ENCODE results near the gene BLTP2. TPM values are rescaled to one million over a fixed set of nuclear protein-coding genes. Genes with fewer than 3 reads are reported as not detected.

The BLTP2 gene
- total and polyA plus RNA-seq, 10 of the 15 experiments (the other 5 are each of a cell fraction or from before 2014, with no cell fraction given) = 14.2 to 151 (median 78.1) TPM

DNA sequence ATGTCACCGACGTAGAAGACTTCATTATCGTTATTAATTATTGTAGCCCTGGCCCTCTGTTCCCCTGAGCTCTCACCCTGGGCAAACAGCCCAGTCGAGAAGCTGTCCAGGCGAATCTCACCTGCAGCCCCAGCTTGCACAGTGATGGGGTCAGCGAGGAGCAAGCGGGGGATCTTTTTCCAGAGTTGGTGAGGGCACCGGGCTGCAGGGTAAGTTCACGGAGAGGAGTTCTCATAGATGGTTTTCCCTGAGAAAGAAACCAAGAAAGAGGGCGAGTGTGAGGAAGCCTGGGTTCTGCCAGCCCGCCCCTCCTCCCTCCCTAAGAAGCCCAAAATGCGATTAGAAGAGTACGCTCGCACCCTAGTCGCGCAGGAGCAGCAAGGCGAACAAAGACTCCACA lies 46.6 kb downstream of the BLTP2 start (continued):
- TF ChIP-seq TBL1XR1 (IDR thresholded peaks at IDR 0.05; ENCODE audit: low read depth, low read length) (no peak), CREM (IDR thresholded peaks at IDR 0.05; ENCODE audit: low read depth) (no peak), EP300 (IDR thresholded peaks at IDR 0.05; ENCODE audit: borderline replicate concordance in 1 of 2, control insufficient read depth in 1 of 2, low read depth in 2 of 2, low read length in 2 of 2) (no peak), NFXL1 (IDR thresholded peaks at IDR 0.05; ENCODE audit: borderline replicate concordance) (no peak), GABPA (IDR thresholded peaks at IDR 0.05; ENCODE audit: low read depth) (no peak), MYC (IDR thresholded peaks at IDR 0.05; ENCODE audit: insufficient read depth, insufficient read length, insufficient replicate concordance, low read length, severe bottlenecking) (no peak), ZSCAN29 (IDR thresholded peaks at IDR 0.05) (no peak)
- TF ChIP-seq, protein P1, sequence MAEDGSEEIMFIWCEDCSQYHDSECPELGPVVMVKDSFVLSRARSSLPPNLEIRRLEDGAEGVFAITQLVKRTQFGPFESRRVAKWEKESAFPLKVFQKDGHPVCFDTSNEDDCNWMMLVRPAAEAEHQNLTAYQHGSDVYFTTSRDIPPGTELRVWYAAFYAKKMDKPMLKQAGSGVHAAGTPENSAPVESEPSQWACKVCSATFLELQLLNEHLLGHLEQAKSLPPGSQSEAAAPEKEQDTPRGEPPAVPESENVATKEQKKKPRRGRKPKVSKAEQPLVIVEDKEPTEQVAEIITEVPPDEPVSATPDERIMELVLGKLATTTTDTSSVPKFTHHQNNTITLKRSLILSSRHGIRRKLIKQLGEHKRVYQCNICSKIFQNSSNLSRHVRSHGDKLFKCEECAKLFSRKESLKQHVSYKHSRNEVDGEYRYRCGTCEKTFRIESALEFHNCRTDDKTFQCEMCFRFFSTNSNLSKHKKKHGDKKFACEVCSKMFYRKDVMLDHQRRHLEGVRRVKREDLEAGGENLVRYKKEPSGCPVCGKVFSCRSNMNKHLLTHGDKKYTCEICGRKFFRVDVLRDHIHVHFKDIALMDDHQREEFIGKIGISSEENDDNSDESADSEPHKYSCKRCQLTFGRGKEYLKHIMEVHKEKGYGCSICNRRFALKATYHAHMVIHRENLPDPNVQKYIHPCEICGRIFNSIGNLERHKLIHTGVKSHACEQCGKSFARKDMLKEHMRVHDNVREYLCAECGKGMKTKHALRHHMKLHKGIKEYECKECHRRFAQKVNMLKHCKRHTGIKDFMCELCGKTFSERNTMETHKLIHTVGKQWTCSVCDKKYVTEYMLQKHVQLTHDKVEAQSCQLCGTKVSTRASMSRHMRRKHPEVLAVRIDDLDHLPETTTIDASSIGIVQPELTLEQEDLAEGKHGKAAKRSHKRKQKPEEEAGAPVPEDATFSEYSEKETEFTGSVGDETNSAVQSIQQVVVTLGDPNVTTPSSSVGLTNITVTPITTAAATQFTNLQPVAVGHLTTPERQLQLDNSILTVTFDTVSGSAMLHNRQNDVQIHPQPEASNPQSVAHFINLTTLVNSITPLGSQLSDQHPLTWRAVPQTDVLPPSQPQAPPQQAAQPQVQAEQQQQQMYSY (CRISPR knock-in tag; IDR thresholded peaks at IDR 0.05) = no peak
- TF ChIP-seq, protein P2, sequence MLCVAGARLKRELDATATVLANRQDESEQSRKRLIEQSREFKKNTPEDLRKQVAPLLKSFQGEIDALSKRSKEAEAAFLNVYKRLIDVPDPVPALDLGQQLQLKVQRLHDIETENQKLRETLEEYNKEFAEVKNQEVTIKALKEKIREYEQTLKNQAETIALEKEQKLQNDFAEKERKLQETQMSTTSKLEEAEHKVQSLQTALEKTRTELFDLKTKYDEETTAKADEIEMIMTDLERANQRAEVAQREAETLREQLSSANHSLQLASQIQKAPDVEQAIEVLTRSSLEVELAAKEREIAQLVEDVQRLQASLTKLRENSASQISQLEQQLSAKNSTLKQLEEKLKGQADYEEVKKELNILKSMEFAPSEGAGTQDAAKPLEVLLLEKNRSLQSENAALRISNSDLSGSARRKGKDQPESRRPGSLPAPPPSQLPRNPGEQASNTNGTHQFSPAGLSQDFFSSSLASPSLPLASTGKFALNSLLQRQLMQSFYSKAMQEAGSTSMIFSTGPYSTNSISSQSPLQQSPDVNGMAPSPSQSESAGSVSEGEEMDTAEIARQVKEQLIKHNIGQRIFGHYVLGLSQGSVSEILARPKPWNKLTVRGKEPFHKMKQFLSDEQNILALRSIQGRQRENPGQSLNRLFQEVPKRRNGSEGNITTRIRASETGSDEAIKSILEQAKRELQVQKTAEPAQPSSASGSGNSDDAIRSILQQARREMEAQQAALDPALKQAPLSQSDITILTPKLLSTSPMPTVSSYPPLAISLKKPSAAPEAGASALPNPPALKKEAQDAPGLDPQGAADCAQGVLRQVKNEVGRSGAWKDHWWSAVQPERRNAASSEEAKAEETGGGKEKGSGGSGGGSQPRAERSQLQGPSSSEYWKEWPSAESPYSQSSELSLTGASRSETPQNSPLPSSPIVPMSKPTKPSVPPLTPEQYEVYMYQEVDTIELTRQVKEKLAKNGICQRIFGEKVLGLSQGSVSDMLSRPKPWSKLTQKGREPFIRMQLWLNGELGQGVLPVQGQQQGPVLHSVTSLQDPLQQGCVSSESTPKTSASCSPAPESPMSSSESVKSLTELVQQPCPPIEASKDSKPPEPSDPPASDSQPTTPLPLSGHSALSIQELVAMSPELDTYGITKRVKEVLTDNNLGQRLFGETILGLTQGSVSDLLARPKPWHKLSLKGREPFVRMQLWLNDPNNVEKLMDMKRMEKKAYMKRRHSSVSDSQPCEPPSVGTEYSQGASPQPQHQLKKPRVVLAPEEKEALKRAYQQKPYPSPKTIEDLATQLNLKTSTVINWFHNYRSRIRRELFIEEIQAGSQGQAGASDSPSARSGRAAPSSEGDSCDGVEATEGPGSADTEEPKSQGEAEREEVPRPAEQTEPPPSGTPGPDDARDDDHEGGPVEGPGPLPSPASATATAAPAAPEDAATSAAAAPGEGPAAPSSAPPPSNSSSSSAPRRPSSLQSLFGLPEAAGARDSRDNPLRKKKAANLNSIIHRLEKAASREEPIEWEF (IDR thresholded peaks at IDR 0.05; ENCODE audit: insufficient replicate concordance, low read depth, low read length) = no peak
